Right lobe of liver (tissue), 6 donors: ENCODE measurements around the gene TSKU. TPM values are rescaled to one million over a fixed set of nuclear protein-coding genes. Genes with fewer than 3 reads are reported as not detected.

ENCODE experiments used
- ATAC-seq, 4 donors: fragments of 200-7000 bp; cut with Tn5 transposase; one replicate each; pipeline ENCODE4 v1.9.1; 2020; ENCODE audit warnings: mild to moderate bottlenecking in 4 of 4, moderate library complexity in 4 of 4
- DNase-seq, 3 donors: peaks; one replicate each; pipeline ENCODE4 v3.0.0-alpha.2; 2020
- H3K27ac ChIP-seq, 3 donors: fragments of 200-600 bp; one replicate each; pipeline ENCODE4 v1.8.0; 2022
- H3K27me3 ChIP-seq, 2 donors: fragments of 200-600 bp; one replicate each; pipeline ENCODE4 v1.8.0; 2022
- H3K36me3 ChIP-seq, 4 donors: fragments of 200-600 bp; sonication (generic) in 1 of 4; one replicate each; pipeline versions ENCODE4 v1.5.1 to v1.8.0; 2017 to 2022; ENCODE audit warnings: control low read depth in 1 of 4
- H3K4me1 ChIP-seq, 4 donors: fragments of 200-600 bp; sonication (generic) in 1 of 4; one replicate each; pipeline versions ENCODE4 v1.5.1 to v1.8.0; 2017 to 2022; ENCODE audit warnings: control low read depth in 1 of 4
- H3K4me3 ChIP-seq, 3 donors: fragments of 200-600 bp; one replicate each; pipeline ENCODE4 v1.8.0; 2022
- H3K9me3 ChIP-seq, 4 donors: fragments of 200-600 bp; sonication (generic) in 1 of 4; one replicate each; pipeline versions ENCODE4 v1.5.1 to v1.8.0; 2017 to 2022; ENCODE audit warnings: control low read depth in 1 of 4
- CTCF ChIP-seq, 4 donors: fragments of 200-600 bp in 3 of 4; fragments of 450-650 bp in 1 of 4; IDR thresholded peaks; one replicate each; pipeline versions ENCODE4 v1.5.1 to v1.8.0; 2016 to 2022; ENCODE audit warnings: antibody characterized with exemption in 4 of 4, mild to moderate bottlenecking in 2 of 4
- POLR2A ChIP-seq: fragments of 450-650 bp; IDR thresholded peaks from one replicate; pipeline ENCODE4 v1.6.1; 2017; ENCODE audit warnings: antibody characterized with exemption, mild to moderate bottlenecking
- WGBS: methylation state at CpG from one replicate; pipeline ENCODE4 v1.1.6; 2018; ENCODE audit warnings: low coverage, low lambda C conversion rate; ENCODE audit not compliant: insufficient coverage; ENCODE audit errors: missing lambda C conversion rate; 5-methylcytosine and 5-hydroxymethylcytosine counted together
- intact Hi-C, 2 donors: fragments of 100-400 bp; cut with DNase I; formaldehyde crosslinking; loops; one replicate each; pipeline versions ENCODE4 v1.11.2 to v1.14.1; 2022
- total RNA-seq, 6 experiments: library from RNA; depleted of rRNA in 2 of 6; stranded (reverse); fragments of >200 nt in 2 of 6; fragmentation: NEBNext Ultra II Directional in 3 of 6; extraction: Animal tissue kit (Norgen Biotek cat#: 25700) in 3 of 6; gene quantifications; one replicate each; pipeline versions ENCODE4 v1.1.0 to v1.2.4, GENCODE V29; 2016 to 2023
- donor health status: DM: no; HTN: yes; CAD: no.
- donor health status: DM: no; HTN: no; CAD: no.
- donor health status: DM: no; HTN: no; CAD: no.
- donor health status: DM: no; HTN: yes; CAD: no.
- donor health status: DM: no; HTN: yes; CAD: no.

Gene TSKU
- total RNA-seq, 6 experiments from 2014 or later = 66.1 to 1,026 (median 278) TPM

DNA sequence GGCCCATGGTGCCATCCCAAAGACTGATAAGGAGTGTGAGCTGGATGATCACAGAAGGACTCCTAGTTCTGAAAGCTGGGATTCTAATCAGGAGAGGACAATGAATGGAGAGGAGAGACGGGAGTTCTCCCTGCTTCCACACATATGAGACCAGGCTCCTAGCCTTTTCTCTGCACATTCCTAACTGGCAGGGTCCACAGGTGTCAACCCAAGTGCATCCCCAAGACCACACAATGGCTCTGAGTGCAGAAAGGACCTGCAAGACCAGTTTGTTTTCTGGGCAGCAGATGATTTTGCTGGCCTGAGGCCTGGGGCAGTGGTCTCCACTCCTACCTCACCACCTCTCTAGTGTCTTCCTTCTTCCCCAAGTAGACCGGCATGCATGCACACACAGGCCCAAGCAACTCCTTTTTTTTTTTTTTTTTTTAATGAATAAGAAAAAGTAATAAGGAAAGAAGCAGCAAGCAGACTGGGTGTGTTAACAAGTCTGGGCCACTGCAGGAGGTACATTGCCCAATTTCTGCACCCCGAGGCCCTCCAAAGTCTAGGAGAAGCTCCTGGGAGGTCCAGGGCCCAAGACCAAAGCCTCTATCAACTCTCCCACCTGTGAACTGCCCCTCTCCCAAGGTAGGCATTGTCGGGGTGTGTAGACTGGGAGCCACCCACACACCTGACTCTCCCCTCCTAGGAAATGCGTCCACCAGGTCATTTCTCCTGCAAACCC is 1.2 kb upstream of the TSKU start:
- no peak for TF ChIP-seq POLR2A
- TF ChIP-seq CTCF (IDR thresholded peaks at IDR 0.05) = no peak
- Histone ChIP-seq H3K9me3 (peaks cover 0 to 3% (median 0%) of the 10 kb centered on the region in 4 donors), H3K4me1 (peaks cover 0 to 37% (median 10%) of the 10 kb centered on the region in 4 donors), H3K27me3 (no peaks in the 10 kb centered on the region), H3K36me3 (peaks cover 0 to 24% (median 0%) of the 10 kb centered on the region in 4 donors), H3K27ac (peak overlapping the region; percentile 89 to 100 (median 93)), H3K4me3 (peak overlapping the region; percentile 87 to 94 (median 90))
- ATAC-seq (no peak), DNase-seq (peak in 1 of 3 donors; percentile 52)
- WGBS = 37% methylated on average over 5 of the region's 5 CpGs
- intact Hi-C loops = no loop called here

DNA sequence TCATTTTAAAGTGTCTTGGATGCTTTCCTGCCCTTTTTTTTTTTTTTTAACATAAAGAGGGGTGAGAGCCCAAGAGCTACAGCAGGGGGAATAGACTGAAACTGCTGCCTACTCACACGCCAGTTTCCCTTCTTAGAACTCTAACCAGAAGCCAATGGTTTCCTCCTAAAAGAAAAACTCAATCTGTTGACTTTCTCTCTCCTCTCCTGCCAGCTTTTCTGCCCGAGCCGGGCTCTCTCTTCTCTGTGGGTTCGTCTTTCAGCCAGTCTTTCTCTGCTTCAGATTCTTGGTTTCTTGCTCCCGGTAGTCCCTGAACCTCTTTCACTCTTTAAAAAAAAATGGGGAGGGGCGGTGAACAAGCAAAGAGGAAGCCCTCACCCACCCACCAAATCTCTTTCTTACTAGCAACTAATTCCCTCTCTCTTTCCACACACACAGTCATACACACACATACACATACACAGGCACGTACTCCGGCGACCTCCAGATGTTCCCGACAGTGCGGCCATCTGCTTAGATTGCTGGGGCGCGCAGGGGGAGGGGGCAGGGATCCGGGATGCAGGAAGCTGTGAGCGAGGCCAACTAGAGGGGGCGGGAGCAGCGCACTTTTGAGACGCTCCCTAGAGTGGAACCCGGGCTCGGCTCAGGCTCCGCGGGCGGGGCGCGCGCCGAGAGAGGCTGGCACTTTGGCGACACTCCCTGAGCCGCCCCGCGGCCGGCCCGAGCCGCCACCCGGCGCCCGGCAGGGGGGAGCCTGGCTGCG is 444 bp upstream of the TSKU start:
- peak in 1 of 4 donors; percentile 5 for TF ChIP-seq CTCF (IDR thresholded peaks at IDR 0.05)
- TF ChIP-seq POLR2A = no peak
- Histone ChIP-seq H3K27ac (peak overlapping the region; percentile 89 to 100 (median 93)), H3K4me1 (peaks cover 0 to 35% (median 11%) of the 10 kb centered on the region in 4 donors), H3K4me3 (peak overlapping the region; percentile 87 to 94 (median 90)), H3K27me3 (no peaks in the 10 kb centered on the region), H3K36me3 (peaks cover 0 to 31% (median 3%) of the 10 kb centered on the region in 4 donors), H3K9me3 (no peaks in the 10 kb centered on the region)
- 0% methylated on average over 14 of the region's 38 CpGs for WGBS
- DNase-seq = peak; percentile 89 to 97 (median 96)
- intact Hi-C loops = no loop called here
- peak; percentile 58 to 81 (median 74) for ATAC-seq

GRCh38 chr11:76783896-76784813 is 999 bp downstream of the TSKU start:
- intact Hi-C loops = no loop called here
- Histone ChIP-seq H3K9me3 (no peaks in the 10 kb centered on the region), H3K36me3 (peaks cover 0 to 45% (median 4%) of the 10 kb centered on the region in 4 donors), H3K27me3 (no peaks in the 10 kb centered on the region), H3K27ac (peak overlapping the region; percentile 89 to 100 (median 93)), H3K4me1 (peaks cover 0 to 40% (median 17%) of the 10 kb centered on the region in 4 donors), H3K4me3 (peak overlapping the region; percentile 87 to 94 (median 90))
- 1% methylated on average over 10 of the region's 65 CpGs for whole genome bisulfite sequencing
- TF ChIP-seq POLR2A = no peak
- TF ChIP-seq CTCF (IDR thresholded peaks at IDR 0.05) = no peak
- peak; percentile 0 to 28 (median 12) for ATAC-seq
- peak in 2 of 3 donors; percentile 61 to 70 for DNase-seq

DNA sequence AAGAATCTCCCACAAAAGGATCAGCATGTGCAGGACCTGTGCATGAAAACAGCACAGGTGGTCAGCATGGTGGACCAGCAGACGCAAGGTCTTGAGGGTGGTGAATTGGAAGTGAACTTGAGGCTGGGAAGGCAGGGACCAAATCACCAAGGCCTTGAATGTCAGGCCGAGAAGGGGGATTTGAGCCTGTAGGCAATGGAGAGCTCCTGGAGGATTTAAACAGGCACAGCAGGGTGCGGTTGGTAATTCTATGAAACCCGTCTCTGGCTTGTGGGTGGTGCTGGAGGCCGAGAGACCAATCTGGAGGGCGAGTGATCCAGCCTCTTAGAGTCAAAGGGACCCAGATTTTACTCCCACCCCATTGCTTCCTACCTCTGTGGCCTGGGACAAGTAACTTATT is 2.4 kb downstream of the TSKU start:
- peak overlapping the region in 2 of 3 donors; percentile 89 to 100 for H3K27ac ChIP-seq
- intact Hi-C loops = no loop called here
- ATAC-seq = no peak
- DNase-seq = peak in 1 of 3 donors; percentile 46
- WGBS = 26% methylated on average over 3 of the region's 6 CpGs
- peaks cover 0 to 34% (median 17%) of the 10 kb centered on the region in 4 donors for H3K4me1 ChIP-seq
- H3K27me3 ChIP-seq = no peaks in the 10 kb centered on the region
- H3K9me3 ChIP-seq = no peaks in the 10 kb centered on the region
- H3K36me3 ChIP-seq = peaks cover 0 to 59% (median 4%) of the 10 kb centered on the region in 4 donors
- peak overlapping the region; percentile 87 to 94 (median 90) for H3K4me3 ChIP-seq
- TF ChIP-seq POLR2A = no peak
- TF ChIP-seq CTCF (IDR thresholded peaks at IDR 0.05) = no peak
